ENCODE data around the gene PDE1A.

DNA sequence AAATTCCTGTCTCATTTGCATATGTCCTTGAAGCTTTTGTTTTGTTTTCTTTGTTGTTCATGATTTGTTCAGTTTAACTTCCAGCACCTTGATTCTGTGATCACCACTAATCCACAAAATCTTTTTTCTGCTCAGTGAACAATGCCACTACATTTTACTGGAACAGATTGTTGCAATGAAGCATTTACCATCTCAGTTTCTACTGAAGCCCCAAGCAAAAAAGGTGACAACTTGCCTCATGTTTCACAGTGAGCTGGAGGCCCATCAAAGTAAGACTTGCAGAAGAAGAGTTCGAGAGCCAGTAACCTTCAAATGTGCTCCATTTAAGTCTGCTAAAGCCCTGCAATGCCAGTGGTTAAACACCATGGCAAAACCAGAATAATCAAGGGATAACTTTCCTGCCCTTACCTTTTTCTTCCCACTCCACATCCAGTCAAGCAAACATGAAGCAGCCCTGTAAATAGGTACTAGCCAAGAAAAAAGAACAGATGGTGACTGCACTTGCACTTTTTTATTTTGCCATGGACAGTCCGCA is 25.7 kb upstream of the PDE1A start:
- TF ChIP-seq EP300 (IDR thresholded peaks at IDR 0.05) (no peak), CTCF (IDR thresholded peaks at IDR 0.05) (no peak), POLR2AphosphoS5 (IDR thresholded peaks at IDR 0.05) (no peak), POLR2A (IDR thresholded peaks at IDR 0.05) (no peak)

All from suprapubic skin (tissue), 4 donors.